Naive thymus-derived CD4-positive, alpha-beta T cell (primary cell): ENCODE measurements around the gene MACROD2. TPM values are rescaled to one million over a fixed set of nuclear protein-coding genes. Genes with fewer than 3 reads are reported as not detected.

Experiments
- ATAC-seq: fragments of 150-1000 bp; cut with Tn5 transposase; 2 replicates; pipeline ENCODE4 v1.10.0; 2021; ENCODE audit warnings: mild to moderate bottlenecking, moderate library complexity
- CTCF ChIA-PET: fragments of 350-600 bp; sonication (Branson Sonifier 250); formaldehyde crosslinking; loops from one replicate; lab custom pipeline; 2021; ENCODE audit warnings: antibody characterized with exemption; lab: Charles Lee
- POLR2A ChIA-PET: fragments of 350-600 bp; sonication (Branson Sonifier 250); formaldehyde crosslinking; loops from one replicate; lab custom pipeline; 2021; ENCODE audit warnings: antibody characterized with exemption, inconsistent platforms; lab: Charles Lee
- DNase-seq, 9 donors: peaks; one replicate each; pipeline versions ENCODE4 v3.0.0 to v3.0.0-alpha.2; 2020 to 2022; ENCODE audit warnings: mixed read lengths in 1 of 9
- H3K27ac ChIP-seq: one replicate; pipeline ENCODE4 v1.7.0; 2013; ENCODE audit warnings: mild to moderate bottlenecking, low read depth, low read length, moderate library complexity
- H3K27me3 ChIP-seq, 2 donors: one replicate each; pipeline ENCODE4 v1.7.0; 2013; ENCODE audit warnings: low read length in 2 of 2, mild to moderate bottlenecking in 2 of 2, moderate library complexity in 2 of 2; ENCODE audit not compliant: control insufficient read depth in 2 of 2, insufficient read depth in 2 of 2
- H3K36me3 ChIP-seq, 3 experiments: 1 replicate in 2 of 3; 2 replicates in 1 of 3; pipeline ENCODE4 v1.7.0; 2013; ENCODE audit warnings: low read length in 3 of 3, mild to moderate bottlenecking in 3 of 3, moderate library complexity in 1 of 3; ENCODE audit not compliant: insufficient read depth in 3 of 3, control insufficient read depth in 2 of 3
- H3K4me1 ChIP-seq, 2 donors: one replicate each; pipeline ENCODE4 v1.7.0; 2013; ENCODE audit warnings: low read length in 2 of 2, mild to moderate bottlenecking in 2 of 2, moderate library complexity in 1 of 2; ENCODE audit not compliant: control insufficient read depth in 2 of 2, insufficient read depth in 2 of 2
- H3K4me3 ChIP-seq: 2 replicates; pipeline ENCODE4 v1.7.0; 2013; ENCODE audit warnings: mild to moderate bottlenecking, low read length
- H3K9me3 ChIP-seq, 3 experiments: 1 replicate in 2 of 3; 2 replicates in 1 of 3; pipeline ENCODE4 v1.7.0; 2013; ENCODE audit warnings: low read length in 3 of 3; ENCODE audit not compliant: control insufficient read depth in 2 of 3
- H3K27ac Mint-ChIP-seq, 9 donors: one replicate each; pipeline ENCODE4 v1.8.0; 2020 to 2022; ENCODE audit warnings: mixed read lengths in 9 of 9, mild to moderate bottlenecking in 8 of 9, moderate library complexity in 5 of 9, inconsistent platforms in 2 of 9
- H3K27me3 Mint-ChIP-seq, 5 donors: one replicate each; pipeline ENCODE4 v1.8.0; 2021 to 2022; ENCODE audit warnings: mixed read lengths in 5 of 5, mild to moderate bottlenecking in 1 of 5
- H3K36me3 Mint-ChIP-seq, 5 donors: one replicate each; pipeline ENCODE4 v1.8.0; 2020 to 2022; ENCODE audit warnings: mixed read lengths in 5 of 5, mild to moderate bottlenecking in 3 of 5, inconsistent platforms in 1 of 5
- H3K4me1 Mint-ChIP-seq, 7 donors: one replicate each; pipeline ENCODE4 v1.8.0; 2020 to 2022; ENCODE audit warnings: mixed read lengths in 7 of 7, mild to moderate bottlenecking in 3 of 7, inconsistent platforms in 1 of 7
- H3K4me3 Mint-ChIP-seq, 10 donors: one replicate each; pipeline ENCODE4 v1.8.0; 2020 to 2022; ENCODE audit warnings: mild to moderate bottlenecking in 10 of 10, mixed read lengths in 10 of 10, moderate library complexity in 6 of 10, inconsistent platforms in 2 of 10
- H3K9me3 Mint-ChIP-seq, 11 donors: one replicate each; pipeline ENCODE4 v1.8.0; 2020 to 2022; ENCODE audit warnings: mixed read lengths in 11 of 11, mild to moderate bottlenecking in 4 of 11, inconsistent platforms in 1 of 11, moderate library complexity in 1 of 11
- intact Hi-C, 2 donors: fragments of 100-400 bp; cut with micrococcal nuclease; formaldehyde crosslinking; loops; one replicate each; pipeline ENCODE4 v1.15.1; 2023
- polyA plus RNA-seq, 2 donors: library from polyadenylated mRNA; unstranded; fragments of 300-500 nt; fragmentation: Illumina TruSeq; gene quantifications; one replicate each; pipeline ENCODE4 v1.2.3, GENCODE V29; 2021
- total RNA-seq, 6 experiments: library from RNA in 5 of 6; stranded (reverse) in 5 of 6; gene quantifications; 1 replicate in 5 of 6; 2 replicates in 1 of 6; pipeline ENCODE4 v1.2.3 and lab custom pipeline; 2021 to 2026

MACROD2 gene
- total and polyA plus RNA-seq, 7 experiments from 2014 or later, result 0.27 to 0.86 (median 0.34) TPM; not detected in 4

DNA sequence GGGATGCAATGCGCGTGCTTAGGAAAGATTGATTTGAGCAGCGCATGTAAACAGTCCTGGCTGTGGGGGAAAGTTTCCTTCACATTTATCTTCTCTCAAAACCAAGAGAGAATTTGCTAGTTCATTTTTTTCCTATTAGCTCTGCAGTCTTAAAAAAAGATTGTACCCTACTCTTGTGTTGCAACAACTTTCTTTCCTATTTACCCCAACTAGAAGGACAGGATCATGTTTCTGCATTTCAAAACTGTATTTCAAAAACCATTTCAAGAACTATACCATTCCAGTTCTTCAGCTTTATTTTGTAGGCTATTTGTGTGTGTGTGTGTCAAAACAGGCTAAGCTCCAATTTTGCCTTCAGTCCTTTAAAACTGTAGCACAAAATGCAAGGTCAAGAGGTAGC lies 2104.8 kb downstream of the MACROD2 start:
- H3K9me3 Mint-ChIP-seq, result peaks cover 0 to 3% (median 0%) of the 10 kb centered on the region in 11 donors
- Histone ChIP-seq H3K9me3 (no peaks in the 10 kb centered on the region), H3K36me3 (no peaks in the 10 kb centered on the region), H3K4me3 (no peak overlapping the region), H3K27me3 (no peaks in the 10 kb centered on the region), H3K27ac (no peak overlapping the region), H3K4me1 (no peaks in the 10 kb centered on the region)
- ChIA-PET CTCF (no interaction called here), POLR2A (no interaction called here)
- intact Hi-C loops, result no loop called here
- no peak for DNase-seq
- no peak overlapping the region for H3K27ac Mint-ChIP-seq
- no peaks in the 10 kb centered on the region for H3K36me3 Mint-ChIP-seq
- H3K4me1 Mint-ChIP-seq, result no peaks in the 10 kb centered on the region
- H3K27me3 Mint-ChIP-seq, result peaks cover 0 to 4% (median 0%) of the 10 kb centered on the region in 5 donors
- ATAC-seq, result no peak
- no peak overlapping the region for H3K4me3 Mint-ChIP-seq

DNA sequence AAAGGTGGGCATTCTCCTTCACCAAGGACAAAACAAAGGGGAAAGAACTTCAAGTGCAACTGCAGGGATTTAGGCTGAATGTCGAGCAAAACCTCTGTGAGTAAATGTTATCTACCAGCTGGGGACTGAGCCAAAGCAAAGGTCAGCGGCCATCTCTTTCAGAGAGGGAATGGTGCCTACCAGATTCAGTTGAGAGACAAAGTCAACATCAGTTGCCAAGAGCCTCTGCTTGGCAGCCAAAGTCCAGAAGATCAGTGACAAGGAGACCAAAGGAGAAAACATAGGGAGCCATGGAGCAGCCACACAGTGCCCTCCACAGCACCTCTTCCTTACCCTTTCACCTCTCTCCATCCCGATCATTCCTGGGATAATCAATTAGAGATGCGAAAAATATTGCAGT lies 2105.5 kb downstream of the MACROD2 start:
- peaks cover 0 to 3% (median 0%) of the 10 kb centered on the region in 11 donors for H3K9me3 Mint-ChIP-seq

More for the DNA sequence above, 2105.5 kb downstream of the MACROD2 start:
- ChIA-PET POLR2A (no interaction called here), CTCF (no interaction called here)
- Mint-ChIP-seq H3K36me3 (no peaks in the 10 kb centered on the region), H3K4me3 (no peak overlapping the region), H3K4me1 (no peaks in the 10 kb centered on the region), H3K27ac (no peak overlapping the region), H3K27me3 (peaks cover 0 to 4% (median 0%) of the 10 kb centered on the region in 5 donors)
- Histone ChIP-seq H3K36me3 (no peaks in the 10 kb centered on the region), H3K9me3 (no peaks in the 10 kb centered on the region), H3K27ac (no peak overlapping the region), H3K4me3 (no peak overlapping the region), H3K4me1 (no peaks in the 10 kb centered on the region), H3K27me3 (no peaks in the 10 kb centered on the region)
- intact Hi-C loops, result no loop called here
- no peak for DNase-seq
- ATAC-seq, result no peak

Other genes starting within 250 kb of the MACROD2 start
- gene ESF1, start 210.6 kb upstream of the MACROD2 start, total RNA-seq, result 10 to 100 TPM in 4 of 5 experiments, 1 to 10 TPM in 1; 7.9 to 16.9 (median 14.5) TPM
- gene ESF1, start 210.6 kb upstream of the MACROD2 start, polyA plus RNA-seq, result 1 to 10 TPM; 7.2 to 8.5 TPM
- 10 to 100 TPM; 23.8 to 43.6 (median 28.9) TPM for gene NDUFAF5, start 210.5 kb upstream of the MACROD2 start, total RNA-seq
- 1 to 10 TPM; 5.1 to 7.4 TPM for gene NDUFAF5, start 210.5 kb upstream of the MACROD2 start, polyA plus RNA-seq
- not detected for gene SEL1L2, start 4.9 kb upstream of the MACROD2 start, total RNA-seq
- not detected for gene SEL1L2, start 4.9 kb upstream of the MACROD2 start, polyA plus RNA-seq